Stimulated activated CD4-positive, alpha-beta T cell treated with anti-CD3 and anti-CD28 coated beads, Interleukin-4, amount 100 ng/mL, for 24 hours (primary cell): ENCODE data around the gene RENBP.

ENCODE experiments used
- DNase-seq: peaks from one replicate; pipeline ENCODE4 v3.0.0-alpha.2; 2020

Gene RENBP

DNA sequence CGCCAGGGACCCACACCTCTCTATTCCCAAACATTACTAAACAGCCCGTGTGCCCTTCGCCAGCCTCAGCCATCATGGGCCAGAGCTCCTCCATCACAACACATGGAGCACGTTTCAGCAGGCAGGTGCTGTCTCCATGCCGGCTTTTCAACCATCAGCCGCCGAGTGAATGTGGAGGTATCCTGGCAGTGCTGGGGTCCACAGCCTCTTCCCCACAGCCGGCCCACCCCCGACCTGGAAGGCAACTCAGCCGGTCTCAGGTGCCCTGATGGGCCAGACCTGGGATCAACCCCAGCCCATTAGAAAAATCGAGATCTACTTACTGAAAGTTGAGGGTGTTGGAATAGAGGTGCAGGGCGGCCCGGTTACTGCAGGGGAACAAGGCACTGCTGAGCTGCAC lies 12.7 kb downstream of the RENBP start:
- DNase-seq: no peak

DNA sequence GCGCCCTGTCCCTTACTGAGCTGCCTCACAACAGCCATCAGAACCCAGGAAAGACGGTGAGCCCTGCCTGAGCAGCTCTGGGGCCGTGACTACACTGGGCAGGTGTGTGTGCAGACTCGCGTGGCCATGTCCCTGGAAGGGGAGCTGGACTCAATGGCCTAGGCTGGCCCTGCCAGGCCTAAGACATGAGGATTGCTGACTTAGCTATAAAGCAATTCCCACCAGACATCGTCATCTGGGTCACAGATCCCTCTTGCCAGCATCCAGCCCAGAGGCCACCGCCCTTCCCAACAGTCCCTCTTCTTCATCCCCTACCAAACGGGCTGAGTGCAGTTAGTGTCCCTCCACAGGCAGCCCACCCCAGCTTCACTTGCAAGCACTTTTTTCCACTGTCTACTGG lies 13.3 kb downstream of the RENBP start:
- no peak for DNase-seq

DNA sequence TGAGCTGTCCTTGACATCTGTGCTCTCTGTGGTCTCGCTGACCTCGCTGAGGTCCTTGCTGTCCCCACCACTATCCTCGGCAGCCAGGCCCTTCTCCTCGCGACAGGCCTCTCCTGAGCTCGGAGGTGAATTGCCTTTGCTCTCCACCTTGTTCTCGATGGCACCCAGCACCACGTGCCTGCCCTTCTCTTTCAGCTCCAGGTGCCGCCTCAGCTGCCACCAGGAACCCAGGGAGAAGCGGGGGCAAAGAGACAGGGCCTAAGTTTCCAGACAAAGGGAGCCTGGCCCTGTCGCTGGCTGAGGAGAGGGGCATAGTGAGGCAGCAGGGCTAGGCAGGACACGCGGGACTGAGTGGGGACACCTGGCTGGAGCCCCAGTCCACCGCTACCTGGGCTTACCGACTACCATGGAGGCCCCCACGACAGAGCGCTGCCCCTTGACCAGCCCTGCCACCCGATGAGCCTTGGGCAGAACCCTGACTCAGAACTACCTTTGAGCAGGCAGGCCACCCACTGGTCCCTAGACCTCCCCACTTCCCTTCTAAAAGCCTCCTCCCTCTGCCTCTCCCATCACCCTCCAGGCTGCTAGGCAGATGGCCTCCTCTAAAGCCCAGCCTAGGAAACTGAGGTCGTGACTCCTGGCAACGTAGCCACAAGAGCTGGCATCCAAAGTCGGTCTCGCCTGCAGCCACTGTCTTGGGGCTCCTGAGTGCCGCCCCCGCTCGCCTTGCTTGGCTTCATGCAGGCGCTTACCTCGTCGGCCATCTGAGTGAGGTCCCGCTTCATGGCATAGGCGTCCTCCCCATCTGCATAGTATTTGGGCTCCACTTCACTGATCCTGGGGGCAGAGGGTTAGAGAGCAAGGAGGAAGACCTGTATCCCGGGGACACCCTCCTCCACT lies 14.2 kb downstream of the RENBP start:
- DNase-seq: no peak

DNA sequence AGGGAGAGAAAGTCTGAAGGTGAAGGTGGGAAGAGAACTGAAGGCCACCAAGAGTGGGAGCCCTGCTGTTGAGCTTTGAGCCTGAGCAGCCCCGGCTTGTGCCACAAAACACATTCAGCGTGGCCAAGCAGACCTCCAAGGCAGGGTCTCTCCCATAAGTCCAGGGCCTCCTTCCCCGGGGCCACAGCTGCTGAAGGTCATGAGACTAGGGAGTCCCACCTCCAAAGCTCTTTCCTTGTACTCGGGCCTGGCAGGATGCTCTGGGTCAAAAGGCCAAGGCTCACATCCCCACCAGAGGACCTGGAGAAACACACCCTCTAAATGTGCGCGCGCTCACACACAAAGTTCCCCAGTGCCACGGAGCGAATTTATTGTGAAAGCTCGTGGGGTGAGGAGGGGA lies 14.9 kb downstream of the RENBP start:
- DNase-seq: no peak

DNA sequence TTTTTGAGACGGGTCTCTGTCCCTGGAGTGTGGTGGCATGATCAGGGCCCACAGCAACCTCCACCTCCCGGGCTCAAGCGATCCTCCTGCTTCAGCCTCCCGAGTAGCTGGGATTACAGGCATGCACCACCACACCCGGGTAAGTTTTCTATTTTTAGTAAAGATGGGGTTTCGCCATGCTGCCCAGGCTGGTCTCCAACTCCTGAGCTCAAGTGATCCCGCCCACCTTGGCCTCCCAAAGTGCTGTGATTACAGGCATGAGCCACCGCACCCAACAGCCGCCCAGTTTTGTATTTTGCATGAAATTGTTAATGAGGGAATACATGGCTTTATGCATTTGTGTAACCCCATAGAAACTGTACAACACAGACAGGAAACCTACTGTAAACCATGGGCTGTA lies 15.6 kb downstream of the RENBP start:
- DNase-seq: no peak

DNA sequence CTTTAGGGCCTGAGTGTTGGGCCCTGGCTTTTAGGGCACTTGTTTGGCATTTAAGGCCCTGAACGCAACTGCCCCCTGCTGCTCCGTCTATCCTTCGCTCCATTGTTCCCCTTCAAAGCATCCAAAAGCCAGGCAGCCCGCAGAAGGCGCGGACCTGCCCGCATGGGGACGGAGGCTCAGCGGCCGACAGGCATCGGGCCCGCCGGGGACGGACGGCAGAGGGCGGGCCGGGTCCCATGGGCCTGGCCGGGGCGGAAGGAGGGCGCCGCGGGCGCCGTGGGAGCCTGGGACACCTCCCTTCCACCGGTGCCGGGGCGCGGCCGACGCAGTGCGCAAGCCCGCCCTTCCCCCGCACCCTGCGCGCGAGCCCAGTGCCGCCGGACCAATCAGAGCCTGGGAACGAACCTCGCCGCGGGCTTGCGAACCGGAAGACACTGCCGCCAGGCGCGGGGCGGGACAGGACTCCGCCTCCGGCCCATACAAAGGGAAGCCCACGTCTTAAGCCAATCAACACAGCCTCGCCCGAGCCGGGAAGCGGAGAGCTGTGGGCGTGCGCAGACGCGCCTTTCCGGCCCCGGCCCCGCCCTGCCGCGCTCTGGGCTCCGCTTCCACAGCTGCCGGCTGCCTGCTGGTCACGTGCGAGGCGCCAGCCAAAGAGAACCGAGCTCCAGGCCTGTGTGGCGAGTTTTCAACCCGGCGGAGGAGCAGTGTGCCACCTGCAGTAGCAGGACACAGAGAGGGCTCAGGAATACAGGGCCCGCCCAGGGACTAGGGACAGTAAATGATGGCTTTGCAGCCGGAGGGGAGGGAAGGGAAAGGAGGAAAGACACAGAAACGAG lies 16.3 kb downstream of the RENBP start:
- peak; percentile 90 for DNase-seq

DNA sequence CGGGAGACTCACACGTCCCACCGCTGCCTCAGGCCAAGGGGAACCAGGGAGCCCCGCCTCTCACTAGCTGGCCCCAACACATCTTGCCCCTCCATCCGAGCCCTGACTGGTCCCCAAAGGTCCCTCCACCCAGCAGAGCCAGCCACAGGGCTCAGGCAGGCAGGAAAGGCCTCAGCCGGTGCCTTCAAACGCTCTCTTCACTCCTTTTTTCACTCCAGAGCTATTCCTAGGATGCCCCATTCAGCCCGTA lies 16.8 kb downstream of the RENBP start:
- no peak for DNase-seq

DNA sequence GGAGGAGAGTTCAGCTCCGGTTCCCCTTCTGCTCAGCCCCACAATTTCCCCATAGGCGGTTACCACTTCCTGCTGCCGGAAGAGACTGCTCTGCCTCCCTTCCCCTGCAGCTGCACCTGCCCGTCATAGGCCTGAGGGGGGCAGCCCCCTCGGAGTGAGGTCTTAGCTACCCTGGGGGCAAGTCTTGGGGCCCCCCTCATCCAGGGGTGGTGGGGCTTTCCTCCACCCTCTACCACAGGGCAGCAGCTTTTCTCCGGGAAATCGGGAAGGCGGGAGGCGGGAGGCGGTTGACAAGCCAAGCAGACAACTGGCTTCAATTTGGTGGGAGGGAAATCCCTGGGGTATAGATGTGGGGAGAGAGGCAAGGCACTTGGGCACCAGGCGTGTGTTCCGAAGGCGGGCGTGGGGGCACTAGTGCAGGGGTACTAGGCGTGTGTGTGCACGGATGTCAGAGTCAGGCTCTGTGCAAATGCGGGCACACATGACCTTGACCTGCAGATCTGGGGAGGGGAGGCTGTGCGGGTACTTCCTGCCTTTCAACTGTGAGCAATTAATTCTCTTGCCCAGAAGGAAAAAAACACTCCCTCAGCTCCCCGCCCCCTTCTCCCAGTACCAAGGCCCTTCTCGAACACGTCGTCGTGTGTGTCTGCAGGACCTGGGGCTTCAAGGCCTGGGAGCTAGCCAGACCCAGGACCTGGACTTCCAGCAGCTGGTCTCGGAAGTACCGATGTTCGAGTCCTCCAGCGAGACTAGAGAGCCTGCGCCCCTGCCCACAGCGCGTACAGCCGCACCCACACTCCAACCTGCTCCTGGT lies 17.4 kb downstream of the RENBP start:
- DNase-seq: peak; percentile 70

DNA sequence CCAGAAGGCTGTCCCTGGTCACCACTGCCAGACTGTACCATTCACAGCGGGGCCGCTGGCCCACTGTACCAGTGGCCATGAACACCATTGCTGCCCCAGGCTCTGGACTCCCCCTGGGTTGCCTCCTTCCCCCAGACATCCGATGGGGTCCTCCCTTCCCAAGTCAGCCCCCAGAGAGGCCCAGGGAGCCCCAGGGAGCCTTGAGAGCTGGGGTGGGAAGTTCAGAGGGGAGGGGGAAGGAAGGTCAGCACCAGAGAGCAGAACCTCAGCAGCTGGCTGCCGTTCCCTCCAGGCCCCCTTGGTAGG lies 17.9 kb downstream of the RENBP start:
- DNase-seq: no peak

DNA sequence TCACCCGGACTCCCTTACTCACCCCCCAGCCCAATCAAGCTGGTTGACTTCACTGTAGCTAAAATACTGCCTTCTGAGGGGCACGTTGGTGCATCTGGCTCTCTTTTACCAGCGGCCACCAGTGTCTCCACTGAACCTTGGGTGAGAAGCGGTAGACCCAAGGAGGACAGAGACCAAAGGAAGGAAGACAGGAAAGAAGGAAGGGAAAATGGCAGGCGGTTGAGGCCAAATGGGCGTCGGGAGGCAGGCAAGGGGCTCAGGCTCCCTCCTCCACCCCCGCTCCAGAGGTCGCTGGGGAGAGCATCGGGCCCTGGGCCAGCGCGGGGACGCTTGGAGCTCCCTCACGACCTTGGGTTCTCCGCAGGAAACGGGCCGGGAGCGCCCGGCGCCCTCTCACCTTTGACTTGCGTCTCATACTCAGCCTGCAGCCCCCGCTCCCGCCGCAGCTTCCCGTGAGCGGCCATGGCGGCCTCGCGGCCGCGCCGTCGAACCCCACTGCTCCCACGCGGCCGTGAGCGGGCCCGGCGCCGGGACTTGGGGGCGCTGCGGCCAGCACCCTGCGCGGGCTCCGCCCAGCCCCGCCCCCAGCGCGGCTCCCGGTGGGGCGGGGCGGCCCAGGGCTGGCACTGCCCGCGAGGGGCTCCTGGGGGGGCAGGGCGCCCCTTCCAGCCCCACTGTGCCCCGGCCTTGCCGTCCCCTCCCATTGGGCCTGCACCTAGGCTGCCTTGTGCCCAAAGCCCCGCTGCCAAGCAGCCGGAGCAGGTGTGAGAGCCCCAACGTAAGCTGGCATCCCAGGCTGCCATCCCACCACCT lies 18.5 kb downstream of the RENBP start, which contains the start of gene ARHGAP4:
ARHGAP4 (minus strand) TSS at position 526 of the 813 bp plus-strand sequence; CDS start at position 464, 62 bp downstream.
- DNase-seq: peak; percentile 41

DNA sequence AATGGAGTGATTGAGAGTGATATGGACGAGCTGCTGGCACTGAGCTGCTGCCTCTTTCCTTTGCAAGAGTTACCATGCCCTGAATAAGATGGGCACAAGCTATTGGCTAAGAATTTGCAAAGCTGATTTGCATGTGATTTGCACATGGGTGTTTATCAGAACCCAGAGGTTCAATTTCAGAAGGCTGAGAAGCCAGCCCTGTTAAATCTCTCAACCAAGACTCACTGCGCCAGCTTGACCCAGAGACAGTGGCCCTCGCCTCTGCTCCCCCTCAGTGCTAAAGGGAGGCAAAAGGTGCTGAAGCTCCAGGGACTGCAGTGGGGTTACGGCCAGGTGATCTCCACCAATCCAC lies 19.1 kb downstream of the RENBP start:
- no peak for DNase-seq

DNA sequence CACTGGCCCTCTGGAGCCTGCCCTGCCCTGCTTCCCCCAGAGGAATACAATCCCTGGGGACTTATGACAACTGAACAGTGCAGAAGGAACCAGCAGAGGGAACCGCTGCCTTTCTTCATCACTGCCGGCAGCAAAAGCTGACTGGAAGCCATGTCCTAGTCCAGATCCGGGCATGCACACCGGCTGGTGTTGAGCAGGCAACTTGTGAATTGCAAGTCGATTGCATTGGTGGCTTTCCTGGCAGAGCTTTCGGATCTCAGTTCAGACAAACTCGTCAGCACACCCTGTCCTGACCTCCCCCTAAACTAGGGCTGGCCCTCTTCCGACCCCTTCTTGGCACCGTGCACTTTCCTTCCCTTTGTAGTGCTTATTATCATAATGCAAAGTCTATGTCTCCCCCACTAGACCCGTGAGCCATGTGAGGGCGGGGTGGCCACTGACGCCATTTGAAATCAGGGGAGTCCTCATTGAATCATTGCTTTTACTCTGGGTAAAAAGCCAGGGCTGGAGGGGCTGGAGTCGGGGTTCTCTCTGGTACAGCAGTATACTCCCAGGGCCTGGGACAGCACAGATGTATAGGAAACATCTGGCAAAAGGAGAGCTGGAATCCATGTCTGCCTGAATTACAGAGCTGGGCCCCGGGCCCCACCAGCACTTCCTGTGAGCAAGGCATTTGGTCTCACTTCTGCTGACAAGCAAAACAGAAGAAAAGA lies 20.1 kb downstream of the RENBP start:
- DNase-seq: peak; percentile 38

DNA sequence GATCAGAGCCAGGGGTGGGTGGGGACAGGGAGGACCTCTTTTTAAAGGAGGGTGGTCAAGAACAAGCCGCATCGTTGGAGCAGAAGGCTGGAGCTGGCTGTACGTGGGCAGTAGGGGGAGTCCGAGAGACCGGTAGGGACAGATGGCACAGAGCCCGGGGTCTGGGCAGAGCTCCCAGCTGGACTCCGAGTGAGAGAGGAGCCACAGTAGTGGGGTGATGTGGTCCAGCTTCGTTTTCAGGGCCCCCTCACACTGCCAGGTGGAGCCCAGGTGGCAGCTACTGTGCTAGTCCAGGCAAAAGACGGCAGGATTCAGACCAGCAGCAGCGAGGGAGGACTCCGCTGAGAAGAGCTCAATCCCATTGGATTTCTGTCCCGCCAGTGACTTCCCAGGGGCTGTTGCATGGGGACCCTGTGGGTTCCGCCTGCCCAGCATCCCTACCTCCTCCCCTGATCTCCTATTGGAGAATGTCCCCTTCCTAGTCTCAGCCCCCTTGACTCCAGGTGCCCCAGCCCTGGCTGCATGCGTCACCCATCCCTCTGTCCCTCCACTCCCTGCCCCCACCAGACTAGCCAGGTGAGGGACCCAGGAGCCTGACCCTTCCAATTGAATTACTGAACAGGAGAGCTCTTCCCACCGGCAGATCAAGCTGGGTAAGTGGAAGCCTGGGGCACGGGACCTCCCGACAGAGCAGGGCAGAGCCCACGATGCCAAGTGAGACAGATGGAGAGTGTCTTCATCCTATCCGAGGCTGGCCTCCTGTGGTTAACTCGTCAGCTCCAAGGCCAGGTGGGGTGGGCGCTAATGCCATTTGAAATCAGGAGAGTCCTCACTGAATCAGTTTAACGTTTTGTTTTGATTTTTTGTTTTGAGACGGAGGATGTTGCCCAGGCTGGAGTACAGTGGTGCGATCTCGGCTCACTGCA lies 21.2 kb downstream of the RENBP start:
- DNase-seq: no peak

DNA sequence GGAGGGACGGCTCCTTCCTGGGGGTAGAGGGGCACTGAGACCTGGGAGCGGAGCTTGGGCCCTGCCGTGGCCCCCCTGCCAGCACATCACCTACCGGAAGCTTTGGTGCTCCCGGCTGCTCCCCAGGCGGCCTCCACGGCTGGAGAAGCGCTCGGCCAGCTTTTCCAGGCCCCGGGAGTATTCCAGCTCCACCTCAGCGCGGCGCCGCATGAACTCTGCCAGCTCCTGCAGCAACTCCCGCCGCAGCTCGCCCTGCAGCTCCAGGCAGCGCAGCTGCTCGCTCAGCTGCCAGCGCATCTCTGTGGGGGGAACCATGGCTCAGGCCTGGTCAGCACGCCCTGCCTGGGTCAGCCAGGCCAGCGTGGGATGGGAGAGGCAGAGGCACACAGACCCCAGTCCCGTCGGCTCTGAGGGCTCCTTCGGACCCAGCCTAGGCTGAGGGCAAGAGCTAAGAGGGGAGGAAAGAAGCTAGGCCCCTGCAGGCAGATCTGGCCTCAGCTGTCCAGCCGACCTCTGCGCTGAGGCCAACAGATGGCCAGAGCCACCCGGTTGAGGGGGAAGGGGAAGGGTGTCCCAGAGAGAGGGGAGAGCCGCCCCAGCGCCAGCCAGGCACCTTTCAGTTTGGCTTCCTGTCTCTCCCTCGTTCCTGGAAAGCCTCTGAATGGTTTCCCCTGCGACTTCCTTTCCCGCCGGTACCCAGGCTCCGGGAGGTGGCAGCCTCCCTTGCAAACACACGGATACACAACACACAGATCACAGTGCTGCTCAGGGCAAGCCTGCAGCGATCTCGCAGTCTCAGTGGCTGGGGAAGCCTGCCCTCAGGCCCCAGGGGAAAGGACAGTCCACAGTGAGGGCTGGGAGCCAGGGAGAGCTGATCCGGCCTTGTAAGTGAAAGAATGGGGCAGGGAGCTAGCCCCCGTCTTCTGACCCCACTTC lies 22.7 kb downstream of the RENBP start:
- DNase-seq: no peak

DNA sequence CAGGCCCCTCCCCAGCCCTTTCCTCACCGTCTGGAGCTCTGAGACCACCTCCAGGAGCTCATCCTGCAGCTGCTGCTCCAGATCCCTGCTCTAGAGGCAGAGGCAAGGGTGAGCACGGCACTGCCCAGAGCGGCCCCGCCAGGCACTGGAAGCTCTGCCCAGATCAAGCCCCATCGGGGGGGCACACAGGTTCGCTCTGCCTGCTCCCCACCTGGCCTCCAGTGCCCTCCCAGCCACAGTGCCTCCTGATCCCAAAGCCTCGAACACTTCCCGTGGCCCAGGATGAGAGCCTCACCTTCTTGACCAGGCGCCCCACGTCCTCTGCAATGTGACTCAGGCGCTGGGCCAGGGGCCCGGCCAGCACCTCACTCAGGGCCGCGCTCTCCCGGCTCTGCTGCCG lies 23.4 kb downstream of the RENBP start:
- no peak for DNase-seq

DNA sequence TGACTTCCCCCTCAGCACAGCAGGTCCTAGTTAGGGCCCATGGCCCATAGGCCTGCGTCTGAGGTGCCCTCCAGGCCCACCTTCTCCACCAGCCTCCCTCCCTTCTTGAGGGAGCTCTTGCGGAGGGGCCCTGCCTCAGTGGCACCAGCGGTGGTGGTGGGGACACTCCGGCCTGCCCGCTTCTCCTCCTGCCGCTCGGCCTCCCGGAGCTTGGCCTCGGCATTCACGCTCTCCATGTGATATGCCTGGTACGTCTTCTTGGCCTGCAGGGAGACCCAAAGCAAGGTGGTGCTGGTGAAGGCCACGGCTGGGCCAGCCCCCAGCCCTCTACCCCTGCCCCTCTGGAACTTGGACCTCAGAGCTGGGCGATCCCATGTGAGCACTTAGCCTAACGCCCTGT lies 23.9 kb downstream of the RENBP start:
- DNase-seq: no peak

DNA sequence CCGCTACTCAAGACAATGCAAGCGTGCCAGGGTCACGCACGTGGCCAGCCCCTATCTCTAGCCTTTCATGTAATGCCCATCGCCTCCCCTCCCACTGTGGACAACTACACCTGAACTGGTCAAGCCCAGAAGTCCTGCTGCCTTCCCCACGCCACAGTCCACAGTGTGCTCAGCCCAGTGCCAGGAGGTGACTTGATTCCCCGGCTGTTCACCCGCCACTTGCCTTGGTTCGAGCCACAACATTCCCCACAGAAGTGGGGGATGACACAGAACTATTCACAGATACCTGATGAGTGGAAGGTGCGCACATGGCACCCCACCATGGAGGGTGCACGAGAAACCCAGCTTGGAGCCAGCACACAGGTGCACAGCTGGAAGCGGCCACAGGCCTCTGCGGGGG lies 25.2 kb downstream of the RENBP start:
- no peak for DNase-seq

DNA sequence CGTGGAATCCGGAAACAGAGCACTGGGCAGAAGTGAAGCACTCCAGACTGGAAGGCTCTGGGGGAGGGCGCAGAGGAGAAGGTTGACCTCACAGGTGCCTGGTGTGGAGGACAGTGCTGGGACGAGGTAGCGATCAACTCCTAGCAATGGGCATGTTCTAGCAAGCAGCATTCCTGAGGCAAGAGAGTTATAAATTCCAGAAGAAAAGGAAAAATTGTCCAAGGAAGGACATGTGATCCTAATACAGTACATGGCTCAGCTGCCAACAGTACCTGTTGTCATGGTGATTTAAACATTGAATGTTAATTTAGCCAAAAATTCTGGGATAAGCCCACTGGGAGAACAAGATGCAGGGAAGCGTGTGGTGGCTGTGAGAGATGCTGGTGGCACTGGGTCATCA lies 26.6 kb downstream of the RENBP start:
- no peak for DNase-seq

DNA sequence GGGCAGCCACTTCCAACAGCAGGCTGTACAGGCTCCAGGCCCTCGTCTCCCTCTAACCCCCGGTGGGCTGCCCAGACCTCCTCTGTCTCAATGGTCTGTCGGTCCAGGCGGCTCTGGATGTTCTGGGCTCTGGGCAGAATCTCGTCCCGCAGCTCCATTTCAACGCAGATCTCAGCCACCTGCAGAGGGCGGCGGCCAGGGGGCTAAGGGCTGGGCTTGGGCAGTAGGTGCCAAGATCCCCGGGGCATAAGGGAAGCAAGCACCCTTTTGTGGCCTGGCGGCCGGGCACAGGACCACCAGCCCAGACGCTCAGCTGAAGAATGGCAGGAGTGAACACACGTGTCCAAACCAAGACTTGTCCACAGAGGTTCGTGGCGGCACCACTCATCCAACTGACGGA lies 30.7 kb downstream of the RENBP start:
- no peak for DNase-seq

DNA sequence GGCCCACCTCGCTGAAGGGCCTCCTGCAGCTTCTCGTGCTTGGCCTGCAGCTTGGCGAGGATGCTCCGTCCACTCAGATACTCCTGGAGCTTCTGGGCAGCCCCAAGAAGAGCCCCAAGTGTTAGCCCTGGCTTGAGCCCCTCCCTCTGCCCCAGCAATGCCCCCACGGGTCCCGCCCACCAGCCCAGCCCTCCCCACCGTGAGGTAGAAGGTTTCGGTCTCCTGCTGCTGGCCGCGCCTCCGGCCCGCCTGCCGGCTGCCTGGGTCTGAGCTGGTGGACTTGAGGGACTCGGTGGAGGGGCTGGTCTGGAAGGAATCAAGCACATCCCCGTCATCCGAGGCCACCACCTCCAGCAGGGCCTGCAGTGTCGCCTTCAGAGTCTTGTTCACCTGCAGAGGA lies 31.2 kb downstream of the RENBP start:
- DNase-seq: no peak
